ENCODE results near the gene TOMM40. TPM values are rescaled to one million over a fixed set of nuclear protein-coding genes. Genes with fewer than 3 reads are reported as not detected.

TOMM40 gene
- total and polyA plus RNA-seq, 9 of the 15 experiments (the other 6 are each of a cell fraction or from before 2014, with no cell fraction given): 0.89 to 290 (median 160) TPM

- no peak for TF ChIP-seq NFYB (IDR thresholded peaks at IDR 0.05; ENCODE audit: extremely low read depth, insufficient read length)
- TF ChIP-seq CXXC5 (CRISPR knock-in tag; IDR thresholded peaks at IDR 0.05): peak; percentile 51; the same call in 1 of the 2 replicates
- TF ChIP-seq ATF3 (IDR thresholded peaks at IDR 0.05): peak; percentile 45; the same call in 1 of the 2 replicates
- TF ChIP-seq ATF3 (CRISPR knock-in tag; conservative IDR thresholded peaks at IDR 0.05): no peak
- no peak for TF ChIP-seq SRSF7 (optimal IDR thresholded peaks at IDR 0.05; ENCODE audit: low read depth, low read length)
- TF ChIP-seq ZNF436 (CRISPR knock-in tag; IDR thresholded peaks at IDR 0.05): no peak
- no peak for TF ChIP-seq IRF1 (CRISPR knock-in tag; IDR thresholded peaks at IDR 0.05; ENCODE audit: borderline replicate concordance)
- no peak for TF ChIP-seq ZNF311 (CRISPR knock-in tag; IDR thresholded peaks at IDR 0.05)
- TF ChIP-seq RAD21 (CRISPR knock-in tag; conservative IDR thresholded peaks at IDR 0.05 in 1 of 2, IDR thresholded peaks at IDR 0.05 in 1 of 2): peak; percentile 51 to 55; a peak in 3 of 4 replicates
- TF ChIP-seq ZNF444 (CRISPR knock-in tag; IDR thresholded peaks at IDR 0.05): no peak
- TF ChIP-seq ZZZ3 (IDR thresholded peaks at IDR 0.05): no peak
- TF ChIP-seq MTA2 (IDR thresholded peaks at IDR 0.05; ENCODE audit: low read depth): peak; percentile 12; the same call in 1 of the 2 replicates
- TF ChIP-seq, protein P1, sequence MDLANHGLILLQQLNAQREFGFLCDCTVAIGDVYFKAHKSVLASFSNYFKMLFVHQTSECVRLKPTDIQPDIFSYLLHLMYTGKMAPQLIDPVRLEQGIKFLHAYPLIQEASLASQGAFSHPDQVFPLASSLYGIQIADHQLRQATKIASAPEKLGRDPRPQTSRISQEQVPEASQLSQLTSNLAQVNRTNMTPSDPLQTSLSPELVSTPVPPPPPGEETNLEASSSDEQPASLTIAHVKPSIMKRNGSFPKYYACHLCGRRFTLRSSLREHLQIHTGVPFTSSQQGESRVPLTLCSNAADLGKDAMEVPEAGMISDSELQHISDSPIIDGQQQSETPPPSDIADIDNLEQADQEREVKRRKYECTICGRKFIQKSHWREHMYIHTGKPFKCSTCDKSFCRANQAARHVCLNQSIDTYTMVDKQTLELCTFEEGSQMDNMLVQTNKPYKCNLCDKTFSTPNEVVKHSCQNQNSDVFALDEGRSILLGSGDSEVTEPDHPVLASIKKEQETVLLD (IDR thresholded peaks at IDR 0.05): peak; percentile 77
- no peak for TF ChIP-seq STAT5B (CRISPR knock-in tag; IDR thresholded peaks at IDR 0.05)
- no peak for TF ChIP-seq ZNF695 (CRISPR knock-in tag; IDR thresholded peaks at IDR 0.05)
- TF ChIP-seq NEUROD1 (IDR thresholded peaks at IDR 0.05; ENCODE audit: borderline replicate concordance, low read depth, low read length, partially characterized antibody): peak; percentile 45
- TF ChIP-seq CTBP1 (IDR thresholded peaks at IDR 0.05; ENCODE audit: borderline replicate concordance): peak; percentile 78; the same call in 1 of the 2 replicates
- TF ChIP-seq, protein P2, sequence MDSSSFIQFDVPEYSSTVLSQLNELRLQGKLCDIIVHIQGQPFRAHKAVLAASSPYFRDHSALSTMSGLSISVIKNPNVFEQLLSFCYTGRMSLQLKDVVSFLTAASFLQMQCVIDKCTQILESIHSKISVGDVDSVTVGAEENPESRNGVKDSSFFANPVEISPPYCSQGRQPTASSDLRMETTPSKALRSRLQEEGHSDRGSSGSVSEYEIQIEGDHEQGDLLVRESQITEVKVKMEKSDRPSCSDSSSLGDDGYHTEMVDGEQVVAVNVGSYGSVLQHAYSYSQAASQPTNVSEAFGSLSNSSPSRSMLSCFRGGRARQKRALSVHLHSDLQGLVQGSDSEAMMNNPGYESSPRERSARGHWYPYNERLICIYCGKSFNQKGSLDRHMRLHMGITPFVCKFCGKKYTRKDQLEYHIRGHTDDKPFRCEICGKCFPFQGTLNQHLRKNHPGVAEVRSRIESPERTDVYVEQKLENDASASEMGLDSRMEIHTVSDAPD (CRISPR knock-in tag; IDR thresholded peaks at IDR 0.05): no peak
- no peak for TF ChIP-seq HCFC1 (IDR thresholded peaks at IDR 0.05; ENCODE audit: low read depth, low read length)
- TF ChIP-seq CBFB (CRISPR knock-in tag; IDR thresholded peaks at IDR 0.05): no peak
- TF ChIP-seq ZNF224 (CRISPR knock-in tag; IDR thresholded peaks at IDR 0.05): no peak
- no peak for TF ChIP-seq PPARD (CRISPR knock-in tag; IDR thresholded peaks at IDR 0.05)
- TF ChIP-seq ID3 (CRISPR knock-in tag; IDR thresholded peaks at IDR 0.05): no peak
- no peak for TF ChIP-seq ID3 (tag; IDR thresholded peaks at IDR 0.05)
Measured at GRCh38 chr19:44845612-44846454, 45.2 kb upstream of the TOMM40 start, which contains the start of gene NECTIN2 (continued).

Data from K562 (cell line).